Measurements from ENCODE around the gene UBTD2.

GRCh38 chr5:172248637-172249036 lies 34.9 kb downstream of the UBTD2 start:
- TF ChIP-seq, protein P1, sequence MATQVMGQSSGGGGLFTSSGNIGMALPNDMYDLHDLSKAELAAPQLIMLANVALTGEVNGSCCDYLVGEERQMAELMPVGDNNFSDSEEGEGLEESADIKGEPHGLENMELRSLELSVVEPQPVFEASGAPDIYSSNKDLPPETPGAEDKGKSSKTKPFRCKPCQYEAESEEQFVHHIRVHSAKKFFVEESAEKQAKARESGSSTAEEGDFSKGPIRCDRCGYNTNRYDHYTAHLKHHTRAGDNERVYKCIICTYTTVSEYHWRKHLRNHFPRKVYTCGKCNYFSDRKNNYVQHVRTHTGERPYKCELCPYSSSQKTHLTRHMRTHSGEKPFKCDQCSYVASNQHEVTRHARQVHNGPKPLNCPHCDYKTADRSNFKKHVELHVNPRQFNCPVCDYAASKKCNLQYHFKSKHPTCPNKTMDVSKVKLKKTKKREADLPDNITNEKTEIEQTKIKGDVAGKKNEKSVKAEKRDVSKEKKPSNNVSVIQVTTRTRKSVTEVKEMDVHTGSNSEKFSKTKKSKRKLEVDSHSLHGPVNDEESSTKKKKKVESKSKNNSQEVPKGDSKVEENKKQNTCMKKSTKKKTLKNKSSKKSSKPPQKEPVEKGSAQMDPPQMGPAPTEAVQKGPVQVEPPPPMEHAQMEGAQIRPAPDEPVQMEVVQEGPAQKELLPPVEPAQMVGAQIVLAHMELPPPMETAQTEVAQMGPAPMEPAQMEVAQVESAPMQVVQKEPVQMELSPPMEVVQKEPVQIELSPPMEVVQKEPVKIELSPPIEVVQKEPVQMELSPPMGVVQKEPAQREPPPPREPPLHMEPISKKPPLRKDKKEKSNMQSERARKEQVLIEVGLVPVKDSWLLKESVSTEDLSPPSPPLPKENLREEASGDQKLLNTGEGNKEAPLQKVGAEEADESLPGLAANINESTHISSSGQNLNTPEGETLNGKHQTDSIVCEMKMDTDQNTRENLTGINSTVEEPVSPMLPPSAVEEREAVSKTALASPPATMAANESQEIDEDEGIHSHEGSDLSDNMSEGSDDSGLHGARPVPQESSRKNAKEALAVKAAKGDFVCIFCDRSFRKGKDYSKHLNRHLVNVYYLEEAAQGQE (IDR thresholded peaks at IDR 0.05; ENCODE audit: borderline replicate concordance) = no peak
- TF ChIP-seq EP300 (conservative IDR thresholded peaks at IDR 0.05; ENCODE audit: poor library complexity, severe bottlenecking) (no peak), CTCF (IDR thresholded peaks at IDR 0.05; ENCODE audit: poor library complexity, severe bottlenecking) (no peak), TAF1 (IDR thresholded peaks at IDR 0.05; ENCODE audit: low read depth) (no peak), EZH2 (IDR thresholded peaks at IDR 0.05; ENCODE audit: borderline replicate concordance, insufficient read depth, low read length, poor library complexity, severe bottlenecking) (no peak), POLR2AphosphoS5 (IDR thresholded peaks at IDR 0.05) (no peak), SMC3 (conservative IDR thresholded peaks at IDR 0.05; ENCODE audit: poor library complexity) (no peak), MXI1 (conservative IDR thresholded peaks at IDR 0.05; ENCODE audit: poor library complexity, severe bottlenecking) (no peak), RAD21 (conservative IDR thresholded peaks at IDR 0.05) (no peak)
